Spleen (tissue), 11 donors: ENCODE results near the gene LSM7. TPM values are rescaled to one million over a fixed set of nuclear protein-coding genes. Genes with fewer than 3 reads are reported as not detected.

Experiments used
- DNase-seq: peaks from one replicate; pipeline ENCODE4 v3.0.0-alpha.2; 2020
- H3K27ac ChIP-seq, 8 donors: fragments of 200-600 bp; sonication (generic) in 7 of 8; 1 replicate in 4 of 8; 2 replicates in 4 of 8; pipeline versions ENCODE4 v1.5.0 to v1.8.0; 2016 to 2021; ENCODE audit warnings: inconsistent platforms in 4 of 8, mild to moderate bottlenecking in 4 of 8, moderate library complexity in 1 of 8
- H3K27me3 ChIP-seq, 7 donors: fragments of 200-600 bp; sonication (generic) in 6 of 7; replicated peaks in 1 of 7; 1 replicate in 4 of 7; 2 replicates in 3 of 7; pipeline versions ENCODE4 v1.5.0 to v1.8.0; 2016 to 2021; ENCODE audit warnings: inconsistent platforms in 3 of 7, mild to moderate bottlenecking in 1 of 7
- H3K36me3 ChIP-seq, 6 donors: fragments of 200-600 bp; sonication (generic) in 5 of 6; 1 replicate in 4 of 6; 2 replicates in 2 of 6; pipeline versions ENCODE4 v1.5.0 to v1.8.0; 2016 to 2021; ENCODE audit warnings: inconsistent platforms in 2 of 6
- H3K4me1 ChIP-seq, 6 donors: fragments of 200-600 bp; sonication (generic) in 5 of 6; 1 replicate in 3 of 6; 2 replicates in 3 of 6; pipeline versions ENCODE4 v1.5.0 to v1.8.0; 2016 to 2021; ENCODE audit warnings: inconsistent platforms in 3 of 6
- H3K4me3 ChIP-seq, 8 donors: fragments of 200-600 bp; sonication (generic) in 7 of 8; 1 replicate in 4 of 8; 2 replicates in 4 of 8; pipeline versions ENCODE4 v1.5.0 to v1.8.0; 2016 to 2021; ENCODE audit warnings: inconsistent platforms in 4 of 8, mild to moderate bottlenecking in 4 of 8, moderate library complexity in 2 of 8
- H3K9me3 ChIP-seq, 8 donors: fragments of 200-600 bp; sonication (generic) in 7 of 8; 1 replicate in 4 of 8; 2 replicates in 4 of 8; pipeline versions ENCODE4 v1.5.0 to v1.8.0; 2016 to 2021; ENCODE audit warnings: inconsistent platforms in 4 of 8
- POLR2A ChIP-seq, 3 donors: fragments of 450-650 bp; IDR thresholded peaks; one replicate each; pipeline ENCODE4 v1.5.1; 2017; ENCODE audit warnings: antibody characterized with exemption in 3 of 3, mild to moderate bottlenecking in 1 of 3
- POLR2AphosphoS5 ChIP-seq, 3 donors: sonication (generic); formaldehyde crosslinking; IDR thresholded peaks; one replicate each; pipeline ENCODE4 v1.5.1; 2017; ENCODE audit warnings: antibody characterized with exemption in 3 of 3
- WGBS, 5 donors: extraction: QIAGEN DNeasy Blood & Tissue Kit in 3 of 5; methylation state at CpG; one replicate each; pipeline versions ENCODE4 v1.1.5 to v1.1.7; 2013 to 2018; 5-methylcytosine and 5-hydroxymethylcytosine counted together
- intact Hi-C: fragments of 100-400 bp; cut with DNase I; formaldehyde crosslinking; loops from one replicate; pipeline ENCODE4 v1.15.0; 2023; ENCODE audit warnings: low total_unique reads
- polyA plus RNA-seq, 3 donors: library from polyadenylated mRNA; stranded (reverse); fragments of 200-250 nt; gene quantifications; one replicate each; pipeline ENCODE4 v1.2.1, GENCODE V29; 2013
- total RNA-seq, 7 donors: library from RNA; depleted of rRNA in 3 of 7; stranded (reverse); fragments of >200 nt in 3 of 7; fragmentation: NEBNext Ultra II Directional in 4 of 7; extraction: Animal tissue kit (Norgen Biotek cat#: 25700) in 4 of 7; gene quantifications; one replicate each; pipeline versions ENCODE4 v1.1.0 to v1.2.1, GENCODE V29; 2016 to 2021
- TF ChIP-seq, protein P1 (sequence below), 11 experiments: fragments of 200-600 bp in 7 of 11; fragments of 450-650 bp in 4 of 11; sonication (generic) in 4 of 11; IDR thresholded peaks in 8 of 11; conservative IDR thresholded peaks in 3 of 11; 1 replicate in 7 of 11; 2 replicates in 4 of 11; pipeline versions ENCODE4 v1.4.0 to v1.8.0; 2016 to 2021; ENCODE audit warnings: antibody characterized with exemption in 11 of 11, inconsistent platforms in 4 of 11, mild to moderate bottlenecking in 1 of 11
- donor health status: healthy with polysubstance abuse.
- donor health status: DM: no; HTN: no; CAD: no; lungs with moderate emphysema.
- donor health status: DM: no; HTN: no; CAD: no.
- donor health status: Bipolar disorder and iron deficiency.
- donor health status: healthy.
- donor health status: DM: no; HTN: no; CAD: no.
- donor health status: DM: yes; HTN: yes; CAD: no.

LSM7 gene
- total and polyA plus RNA-seq, 10 donors, result 60.7 to 524 (median 111) TPM

DNA sequence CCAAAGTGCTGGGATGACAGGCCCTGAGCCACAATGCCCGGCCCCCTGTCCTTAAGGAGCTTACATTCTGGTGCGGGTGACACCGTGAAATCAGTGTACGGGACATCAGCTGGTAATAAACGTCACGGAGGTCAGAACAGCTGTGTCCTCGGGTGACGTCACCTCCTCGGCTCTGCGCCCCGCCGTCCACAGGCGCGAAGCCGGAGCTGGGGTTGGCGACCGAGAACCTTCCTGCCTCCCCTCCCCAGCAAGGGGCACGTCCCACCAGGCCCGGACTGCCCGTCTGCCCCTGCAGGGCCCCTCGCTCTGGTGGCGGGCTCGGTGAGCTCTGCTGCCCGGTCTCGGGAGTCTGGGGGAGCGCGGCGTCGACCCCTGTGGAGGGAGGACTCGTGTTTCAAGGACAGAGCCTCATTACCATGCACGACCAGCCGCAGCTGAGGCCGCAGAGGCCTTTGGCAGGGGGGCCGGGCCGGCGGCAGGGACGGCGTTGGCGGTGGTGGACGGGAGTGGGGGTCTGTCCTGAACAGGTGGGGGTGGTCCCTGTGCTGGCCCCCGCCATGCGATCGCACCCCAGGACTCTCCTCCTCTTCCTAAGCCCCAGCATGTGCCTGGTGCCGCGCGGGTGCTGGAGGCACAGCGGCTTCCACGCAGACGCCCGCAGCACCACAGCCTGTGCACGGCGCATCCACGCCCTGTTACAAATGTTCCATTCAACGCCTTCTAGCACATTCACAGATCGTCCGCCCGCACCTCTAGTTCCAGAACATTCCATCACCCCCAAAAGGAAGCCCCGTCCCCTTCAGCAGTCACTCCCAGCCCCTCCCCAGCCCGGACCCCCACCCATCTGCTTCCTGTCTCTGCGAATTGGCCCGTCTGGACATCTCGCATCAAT, 25.8 kb downstream of the LSM7 start:
- H3K9me3 ChIP-seq, result no peaks in the 10 kb centered on the region
- intact Hi-C loops, result no loop called here
- peaks cover 6 to 78% (median 39%) of the 10 kb centered on the region in 6 donors for H3K4me1 ChIP-seq
- TF ChIP-seq POLR2AphosphoS5 (IDR thresholded peaks at IDR 0.05), result peak; percentile 65 to 89 (median 77)
- TF ChIP-seq, protein P1, sequence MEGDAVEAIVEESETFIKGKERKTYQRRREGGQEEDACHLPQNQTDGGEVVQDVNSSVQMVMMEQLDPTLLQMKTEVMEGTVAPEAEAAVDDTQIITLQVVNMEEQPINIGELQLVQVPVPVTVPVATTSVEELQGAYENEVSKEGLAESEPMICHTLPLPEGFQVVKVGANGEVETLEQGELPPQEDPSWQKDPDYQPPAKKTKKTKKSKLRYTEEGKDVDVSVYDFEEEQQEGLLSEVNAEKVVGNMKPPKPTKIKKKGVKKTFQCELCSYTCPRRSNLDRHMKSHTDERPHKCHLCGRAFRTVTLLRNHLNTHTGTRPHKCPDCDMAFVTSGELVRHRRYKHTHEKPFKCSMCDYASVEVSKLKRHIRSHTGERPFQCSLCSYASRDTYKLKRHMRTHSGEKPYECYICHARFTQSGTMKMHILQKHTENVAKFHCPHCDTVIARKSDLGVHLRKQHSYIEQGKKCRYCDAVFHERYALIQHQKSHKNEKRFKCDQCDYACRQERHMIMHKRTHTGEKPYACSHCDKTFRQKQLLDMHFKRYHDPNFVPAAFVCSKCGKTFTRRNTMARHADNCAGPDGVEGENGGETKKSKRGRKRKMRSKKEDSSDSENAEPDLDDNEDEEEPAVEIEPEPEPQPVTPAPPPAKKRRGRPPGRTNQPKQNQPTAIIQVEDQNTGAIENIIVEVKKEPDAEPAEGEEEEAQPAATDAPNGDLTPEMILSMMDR (IDR thresholded peaks at IDR 0.05 in 8 of 11, conservative IDR thresholded peaks at IDR 0.05 in 3 of 11), result no peak
- peak overlapping the region in 5 of 8 donors; percentile 2 to 46 (median 14) for H3K4me3 ChIP-seq
- H3K27me3 ChIP-seq, result peaks cover 0 to 66% (median 26%) of the 10 kb centered on the region in 7 donors
- peak overlapping the region in 5 of 8 donors; percentile 20 to 78 (median 36) for H3K27ac ChIP-seq
- no peaks in the 10 kb centered on the region for H3K36me3 ChIP-seq
- peak; percentile 87 for DNase-seq
- 7 to 11% (median 9%) methylated on average over 40 to 62 of the region's 62 CpGs for WGBS, 5 donors

DNA sequence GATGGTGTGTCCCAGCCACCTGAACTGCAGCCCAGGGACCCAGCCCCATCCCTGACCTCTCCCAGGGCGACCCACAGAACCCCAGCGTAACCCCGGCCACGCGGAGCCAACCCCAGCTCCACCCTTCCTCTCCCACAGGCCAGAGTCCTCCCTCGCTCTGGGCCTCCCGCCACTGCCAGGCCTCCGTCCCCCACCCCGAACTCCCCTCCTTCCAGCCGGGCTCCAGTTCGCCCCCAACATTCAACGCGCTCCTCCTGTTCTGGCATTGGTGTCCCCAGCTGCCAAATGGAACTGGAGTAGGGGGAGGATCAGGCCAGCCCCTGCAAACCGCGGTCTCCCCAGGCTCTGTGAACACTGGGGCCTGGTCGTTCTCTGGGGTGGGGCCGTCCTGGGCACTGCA, 27.9 kb downstream of the LSM7 start:
- Histone ChIP-seq H3K4me1 (peaks cover 6 to 81% (median 39%) of the 10 kb centered on the region in 6 donors), H3K27me3 (peaks cover 0 to 53% (median 12%) of the 10 kb centered on the region in 7 donors), H3K36me3 (peaks cover 0 to 8% (median 0%) of the 10 kb centered on the region in 6 donors), H3K27ac (peak overlapping the region in 2 of 8 donors; percentile 32 to 59), H3K4me3 (no peak overlapping the region), H3K9me3 (no peaks in the 10 kb centered on the region)
- DNase-seq, result no peak
- TF ChIP-seq POLR2A (IDR thresholded peaks at IDR 0.05) (no peak), POLR2AphosphoS5 (IDR thresholded peaks at IDR 0.05) (peak in 1 of 3 donors; percentile 74)
- intact Hi-C loops, result no loop called here
- 56 to 80% (median 66%) methylated on average over 17 of the region's 17 CpGs for WGBS, 5 donors

DNA sequence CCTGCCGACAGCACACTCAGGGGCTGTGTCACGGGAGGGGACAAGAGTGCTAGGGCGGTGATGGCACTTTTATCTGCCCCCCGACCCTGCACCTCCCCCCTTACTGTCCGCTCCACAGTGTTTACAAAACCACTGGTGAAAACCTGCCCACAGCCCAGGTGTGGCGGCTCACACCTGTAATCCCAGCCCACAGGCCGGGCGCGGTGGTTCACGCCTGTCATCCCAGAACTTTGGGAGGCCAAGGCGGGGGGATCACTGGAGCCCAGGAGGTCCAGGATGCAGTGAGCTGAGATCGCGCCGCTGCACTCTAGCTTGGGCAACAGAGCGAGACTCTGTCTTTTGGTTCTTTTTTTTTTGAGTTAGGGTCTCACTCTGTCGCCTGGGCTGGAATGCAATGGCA, 32.2 kb downstream of the LSM7 start:
- Histone ChIP-seq H3K4me1 (peaks cover 9 to 92% (median 51%) of the 10 kb centered on the region in 6 donors), H3K9me3 (no peaks in the 10 kb centered on the region), H3K36me3 (peaks cover 0 to 52% (median 3%) of the 10 kb centered on the region in 6 donors), H3K4me3 (no peak overlapping the region), H3K27me3 (peaks cover 0 to 51% (median 17%) of the 10 kb centered on the region in 7 donors), H3K27ac (no peak overlapping the region)
- WGBS, 5 donors, result 86 to 92% (median 88%) methylated on average over 15 to 16 of the region's 16 CpGs
- TF ChIP-seq POLR2A (IDR thresholded peaks at IDR 0.05) (no peak), POLR2AphosphoS5 (IDR thresholded peaks at IDR 0.05) (peak in 2 of 3 donors; percentile 19 to 65)
- intact Hi-C loops, result no loop called here
- DNase-seq, result peak; percentile 74

DNA sequence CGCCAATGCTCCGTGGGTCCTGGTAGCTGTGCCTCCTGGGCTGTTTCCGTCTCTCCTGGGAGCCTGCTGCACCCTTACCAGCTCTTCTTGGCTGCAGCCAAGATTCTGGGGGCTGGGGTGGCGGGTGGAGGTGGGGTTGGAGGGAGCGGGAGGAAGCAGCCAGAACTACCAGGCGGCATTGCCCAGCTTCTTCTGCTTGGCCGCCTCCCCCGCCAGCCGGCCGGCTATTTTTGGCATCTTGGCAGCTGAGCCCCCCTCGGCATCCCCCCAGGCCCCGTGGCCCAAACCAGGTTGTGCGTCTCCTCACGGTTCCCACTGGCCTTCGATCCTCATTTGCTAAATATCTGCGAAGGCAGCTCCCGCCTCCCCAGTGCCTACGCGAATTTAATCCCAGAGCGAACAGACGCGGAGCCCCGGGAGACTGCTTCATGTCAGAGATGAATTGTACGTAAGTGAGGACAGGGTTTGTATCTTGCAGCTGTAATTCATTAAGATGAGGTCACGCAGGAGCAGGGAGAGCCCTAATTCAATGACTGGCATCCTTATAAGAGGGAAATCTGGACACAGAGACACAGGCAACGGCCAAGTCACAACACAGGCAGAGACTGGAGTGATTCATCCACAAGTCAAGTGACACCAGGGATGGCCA, 33.6 kb downstream of the LSM7 start:
- H3K27me3 ChIP-seq, result peaks cover 0 to 56% (median 23%) of the 10 kb centered on the region in 7 donors
- H3K4me3 ChIP-seq, result peak overlapping the region in 2 of 8 donors; percentile 19 to 21

DNA sequence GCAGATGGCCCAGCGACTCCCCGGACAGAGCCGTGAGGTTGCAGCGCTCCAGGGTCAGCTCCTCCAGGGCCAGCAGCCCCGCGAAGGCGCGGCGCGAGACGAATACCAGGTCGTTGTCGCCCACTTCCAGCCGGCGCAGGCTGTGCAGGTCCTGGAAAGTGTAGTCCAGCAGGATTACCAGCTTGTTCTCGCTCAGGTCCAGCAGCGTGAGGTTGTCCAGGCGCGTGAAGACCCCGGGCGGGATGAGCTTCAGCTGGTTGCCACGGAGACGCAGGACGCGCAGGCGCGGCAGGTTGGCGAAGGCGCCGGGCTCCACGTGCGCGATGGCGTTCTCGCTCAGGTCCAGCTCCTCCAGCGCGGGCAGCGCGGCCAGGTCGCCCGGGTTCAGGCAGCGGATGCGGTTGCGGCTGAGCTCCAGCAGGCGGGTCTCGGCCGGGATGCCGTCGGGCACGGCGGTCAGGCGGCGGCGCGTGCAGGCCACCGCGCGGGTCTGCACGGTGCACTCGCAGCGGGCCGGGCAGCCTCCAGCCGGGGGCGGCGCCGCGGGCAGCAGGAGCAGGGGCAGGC, 37.1 kb downstream of the LSM7 start:
- Histone ChIP-seq H3K9me3 (no peaks in the 10 kb centered on the region), H3K27ac (peak overlapping the region in 7 of 8 donors; percentile 91 to 99 (median 93)), H3K27me3 (peaks cover 0 to 67% (median 34%) of the 10 kb centered on the region in 7 donors), H3K4me1 (peaks cover 21 to 100% (median 82%) of the 10 kb centered on the region in 6 donors), H3K4me3 (peak overlapping the region; percentile 25 to 86 (median 75)), H3K36me3 (peaks cover 0 to 52% (median 3%) of the 10 kb centered on the region in 6 donors)
- peak; percentile 85 for DNase-seq
- 28 to 67% (median 47%) methylated on average over 32 to 67 of the region's 67 CpGs for WGBS, 5 donors
- TF ChIP-seq POLR2A (IDR thresholded peaks at IDR 0.05), result no peak
- TF ChIP-seq, protein P1 (IDR thresholded peaks at IDR 0.05 in 8 of 11, conservative IDR thresholded peaks at IDR 0.05 in 3 of 11), result no peak
- no peak for TF ChIP-seq POLR2AphosphoS5 (IDR thresholded peaks at IDR 0.05)
- intact Hi-C loops, result no loop called here

More for the DNA sequence above, 33.6 kb downstream of the LSM7 start:
- Histone ChIP-seq H3K36me3 (peaks cover 0 to 53% (median 3%) of the 10 kb centered on the region in 6 donors), H3K27ac (peak overlapping the region in 5 of 8 donors; percentile 20 to 66 (median 59)), H3K4me1 (peaks cover 17 to 92% (median 61%) of the 10 kb centered on the region in 6 donors), H3K9me3 (no peaks in the 10 kb centered on the region)
- TF ChIP-seq POLR2AphosphoS5 (IDR thresholded peaks at IDR 0.05) (peak in 2 of 3 donors; percentile 3 to 44), POLR2A (IDR thresholded peaks at IDR 0.05) (no peak)
- 45 to 60% (median 48%) methylated on average over 26 of the region's 26 CpGs for WGBS, 5 donors
- DNase-seq, result no peak
- intact Hi-C loops, result no loop called here
